Type B pancreatic cell (in vitro differentiated cells): ENCODE results near the gene RAB10. TPM values are rescaled to one million over a fixed set of nuclear protein-coding genes. Genes with fewer than 3 reads are reported as not detected.

Source experiments
- DNase-seq: peaks from one replicate; pipeline ENCODE4 v3.0.0; 2021; ENCODE audit warnings: mixed read lengths; ENCODE audit not compliant: unreplicated experiment; ENCODE audit errors: extremely low spot score
- H3K27ac Mint-ChIP-seq: 2 replicates; pipeline ENCODE4 v1.8.0; 2021; ENCODE audit warnings: mild to moderate bottlenecking, mixed read lengths
- H3K27me3 Mint-ChIP-seq: 2 replicates; pipeline ENCODE4 v1.8.0; 2021; ENCODE audit warnings: mixed read lengths
- H3K36me3 Mint-ChIP-seq: 2 replicates; pipeline ENCODE4 v1.8.0; 2021; ENCODE audit warnings: mixed read lengths
- H3K4me1 Mint-ChIP-seq: one replicate; pipeline ENCODE4 v1.8.0; 2021; ENCODE audit warnings: mixed read lengths; ENCODE audit not compliant: unreplicated experiment
- H3K4me3 Mint-ChIP-seq: 2 replicates; pipeline ENCODE4 v1.8.0; 2021; ENCODE audit warnings: mild to moderate bottlenecking, mixed read lengths
- H3K9me3 Mint-ChIP-seq: 2 replicates; pipeline ENCODE4 v1.8.0; 2021; ENCODE audit warnings: mixed read lengths
- CTCF ChIP-seq: fragments of 200-600 bp; sonication (generic); conservative IDR thresholded peaks from 2 replicates; pipeline ENCODE4 v1.5.0; 2021; ENCODE audit warnings: antibody characterized with exemption, mild to moderate bottlenecking
- total RNA-seq: library from RNA; stranded (reverse); gene quantifications from 2 replicates; pipeline ENCODE4 v1.2.1, GENCODE V29; 2021; ENCODE audit warnings: low replicate concordance

RAB10 gene
- total RNA-seq, 1 donor from 2014 or later, result 143 TPM

GRCh38 chr2:26126074-26126473 is 92.2 kb downstream of the RAB10 start:
- Mint-ChIP-seq H3K27me3 (no peaks in the 10 kb centered on the region), H3K9me3 (no peaks in the 10 kb centered on the region), H3K27ac (no peak overlapping the region), H3K4me1 (peaks cover 10% of the 10 kb centered on the region), H3K4me3 (no peak overlapping the region), H3K36me3 (peaks cover 20% of the 10 kb centered on the region)
- TF ChIP-seq CTCF, result no peak
- no peak for DNase-seq

- no peak overlapping the region for H3K4me3 Mint-ChIP-seq
- H3K27me3 Mint-ChIP-seq, result no peaks in the 10 kb centered on the region
- peaks cover 16% of the 10 kb centered on the region for H3K36me3 Mint-ChIP-seq
- peaks cover 10% of the 10 kb centered on the region for H3K4me1 Mint-ChIP-seq
- H3K27ac Mint-ChIP-seq, result no peak overlapping the region
- no peaks in the 10 kb centered on the region for H3K9me3 Mint-ChIP-seq
- no peak for TF ChIP-seq CTCF
- no peak for DNase-seq
These were observed 94.3 kb downstream of the RAB10 start for GRCh38 chr2:26128176-26128575.

- Mint-ChIP-seq H3K4me1 (peaks cover 12% of the 10 kb centered on the region), H3K27ac (no peak overlapping the region), H3K4me3 (no peak overlapping the region), H3K27me3 (no peaks in the 10 kb centered on the region), H3K36me3 (peaks cover 22% of the 10 kb centered on the region), H3K9me3 (no peaks in the 10 kb centered on the region)
- TF ChIP-seq CTCF, result no peak
- DNase-seq, result no peak
These were observed 96.9 kb downstream of the RAB10 start for GRCh38 chr2:26130763-26131162.

GRCh38 chr2:26136451-26136850 is 102.6 kb downstream of the RAB10 start:
- no peaks in the 10 kb centered on the region for H3K9me3 Mint-ChIP-seq
- no peaks in the 10 kb centered on the region for H3K27me3 Mint-ChIP-seq
- TF ChIP-seq CTCF, result no peak
- peaks cover 9% of the 10 kb centered on the region for H3K36me3 Mint-ChIP-seq
- no peak for DNase-seq
- no peak overlapping the region for H3K4me3 Mint-ChIP-seq
- peaks cover 5% of the 10 kb centered on the region for H3K4me1 Mint-ChIP-seq
- H3K27ac Mint-ChIP-seq, result no peak overlapping the region

GRCh38 chr2:26139269-26140183 is 105.6 kb downstream of the RAB10 start:
- H3K27ac Mint-ChIP-seq, result no peak overlapping the region
- TF ChIP-seq CTCF, result no peak
- peaks cover 3% of the 10 kb centered on the region for H3K36me3 Mint-ChIP-seq
- H3K9me3 Mint-ChIP-seq, result no peaks in the 10 kb centered on the region
- peaks cover 5% of the 10 kb centered on the region for H3K4me1 Mint-ChIP-seq
- no peaks in the 10 kb centered on the region for H3K27me3 Mint-ChIP-seq
- H3K4me3 Mint-ChIP-seq, result no peak overlapping the region
- DNase-seq, result no peak
